ENCODE results near the gene SAGE1. TPM values are rescaled to one million over a fixed set of nuclear protein-coding genes. Genes with fewer than 3 reads are reported as not detected.
"Not testable (repeated sequence)": the region's sequence is repeated elsewhere in the genome, so short reads cannot be mapped to it uniquely, and the experiment has no call there.

Gene SAGE1
- total RNA-seq, 1 donor from 2014 or later = not detected

DNA sequence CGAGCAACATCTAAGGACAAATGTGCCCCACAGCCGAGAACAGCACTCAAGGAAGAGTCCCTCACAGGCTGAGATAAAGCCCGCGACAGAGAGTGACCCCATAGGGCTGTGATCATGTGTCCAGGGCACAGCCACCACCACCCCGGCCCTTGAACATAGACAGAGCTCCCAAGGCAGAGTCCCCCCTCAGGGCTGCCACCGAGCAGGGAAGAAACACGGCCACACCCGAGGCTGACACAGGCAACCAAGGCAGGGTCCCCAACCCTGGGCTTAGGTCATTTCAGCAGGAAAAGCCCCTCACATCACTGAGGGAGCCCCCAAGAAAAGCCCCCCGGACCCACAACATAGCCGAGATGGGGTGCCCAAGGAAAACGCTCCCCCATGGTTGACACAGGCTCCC is 735 bp upstream of the SAGE1 start:
- Mint-ChIP-seq H3K27me3 (ENCODE audit: unreplicated experiment) (no peaks in the 10 kb centered on the region), H3K9me3 (ENCODE audit: unreplicated experiment) (peaks cover 3% of the 10 kb centered on the region), H3K4me1 (ENCODE audit: unreplicated experiment) (no peaks in the 10 kb centered on the region), H3K27ac (ENCODE audit: unreplicated experiment) (no peak overlapping the region), H3K36me3 (ENCODE audit: unreplicated experiment) (no peaks in the 10 kb centered on the region), H3K4me3 (ENCODE audit: unreplicated experiment) (no peak overlapping the region)
- DNase-seq (ENCODE audit: extremely low spot score, unreplicated experiment) = peak; percentile 75
- TF ChIP-seq, protein P1, sequence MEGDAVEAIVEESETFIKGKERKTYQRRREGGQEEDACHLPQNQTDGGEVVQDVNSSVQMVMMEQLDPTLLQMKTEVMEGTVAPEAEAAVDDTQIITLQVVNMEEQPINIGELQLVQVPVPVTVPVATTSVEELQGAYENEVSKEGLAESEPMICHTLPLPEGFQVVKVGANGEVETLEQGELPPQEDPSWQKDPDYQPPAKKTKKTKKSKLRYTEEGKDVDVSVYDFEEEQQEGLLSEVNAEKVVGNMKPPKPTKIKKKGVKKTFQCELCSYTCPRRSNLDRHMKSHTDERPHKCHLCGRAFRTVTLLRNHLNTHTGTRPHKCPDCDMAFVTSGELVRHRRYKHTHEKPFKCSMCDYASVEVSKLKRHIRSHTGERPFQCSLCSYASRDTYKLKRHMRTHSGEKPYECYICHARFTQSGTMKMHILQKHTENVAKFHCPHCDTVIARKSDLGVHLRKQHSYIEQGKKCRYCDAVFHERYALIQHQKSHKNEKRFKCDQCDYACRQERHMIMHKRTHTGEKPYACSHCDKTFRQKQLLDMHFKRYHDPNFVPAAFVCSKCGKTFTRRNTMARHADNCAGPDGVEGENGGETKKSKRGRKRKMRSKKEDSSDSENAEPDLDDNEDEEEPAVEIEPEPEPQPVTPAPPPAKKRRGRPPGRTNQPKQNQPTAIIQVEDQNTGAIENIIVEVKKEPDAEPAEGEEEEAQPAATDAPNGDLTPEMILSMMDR (IDR thresholded peaks at IDR 0.05) = no peak

DNA sequence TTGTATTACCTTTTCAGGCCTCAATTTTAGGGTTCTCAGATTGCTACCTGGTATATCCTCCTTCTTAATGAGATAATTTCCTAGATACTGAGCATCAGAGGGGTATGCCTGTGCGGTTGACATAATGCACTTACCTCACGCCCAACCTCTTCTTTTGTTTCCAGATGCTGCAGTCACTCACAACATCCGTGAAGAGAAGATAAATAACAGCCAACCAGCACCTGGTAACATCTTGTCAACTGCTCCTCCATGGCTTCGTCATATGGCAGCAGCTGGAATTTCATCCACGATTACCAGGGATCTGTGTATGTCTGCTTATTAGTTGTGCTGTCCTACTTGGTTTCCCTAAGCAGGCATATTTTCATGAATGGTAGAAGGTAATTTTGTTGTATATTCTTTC is 16.7 kb downstream of the SAGE1 start:
- H3K36me3 Mint-ChIP-seq (ENCODE audit: unreplicated experiment) = no peaks in the 10 kb centered on the region
- TF ChIP-seq, protein P1 (IDR thresholded peaks at IDR 0.05) = no peak
- no peak overlapping the region for H3K27ac Mint-ChIP-seq (ENCODE audit: unreplicated experiment)
- no peak for DNase-seq (ENCODE audit: extremely low spot score, unreplicated experiment)
- H3K4me3 Mint-ChIP-seq (ENCODE audit: unreplicated experiment) = no peak overlapping the region
- H3K9me3 Mint-ChIP-seq (ENCODE audit: unreplicated experiment) = peaks cover 14% of the 10 kb centered on the region
- H3K27me3 Mint-ChIP-seq (ENCODE audit: unreplicated experiment) = peaks cover 2% of the 10 kb centered on the region
- H3K4me1 Mint-ChIP-seq (ENCODE audit: unreplicated experiment) = no peaks in the 10 kb centered on the region

DNA sequence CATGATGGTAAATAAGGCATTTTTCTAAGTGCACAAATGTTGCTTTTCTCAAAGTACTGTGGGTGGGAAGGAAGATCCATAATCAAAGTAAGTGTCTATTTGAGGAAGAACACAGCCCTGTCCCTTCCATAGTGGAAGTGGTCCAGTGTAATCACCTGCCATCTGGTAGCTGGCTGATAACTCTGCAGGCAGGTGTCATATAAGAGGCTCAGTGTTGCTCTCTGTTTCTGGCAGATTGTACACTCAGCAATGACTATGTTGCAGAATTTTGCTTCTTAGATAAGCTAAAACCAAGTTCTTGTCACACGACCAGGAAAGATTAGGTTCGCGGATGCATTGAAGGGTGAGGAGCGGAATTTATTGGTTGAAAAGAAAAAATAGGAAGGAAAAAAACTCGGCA is 20.9 kb downstream of the SAGE1 start:
- peaks cover 6% of the 10 kb centered on the region for H3K9me3 Mint-ChIP-seq (ENCODE audit: unreplicated experiment)
- DNase-seq (ENCODE audit: extremely low spot score, unreplicated experiment) = no peak
- peaks cover 3% of the 10 kb centered on the region for H3K27me3 Mint-ChIP-seq (ENCODE audit: unreplicated experiment)
- no peaks in the 10 kb centered on the region for H3K4me1 Mint-ChIP-seq (ENCODE audit: unreplicated experiment)
- no peaks in the 10 kb centered on the region for H3K36me3 Mint-ChIP-seq (ENCODE audit: unreplicated experiment)
- no peak overlapping the region for H3K27ac Mint-ChIP-seq (ENCODE audit: unreplicated experiment)
- H3K4me3 Mint-ChIP-seq (ENCODE audit: unreplicated experiment) = no peak overlapping the region
- TF ChIP-seq, protein P1 (IDR thresholded peaks at IDR 0.05) = no peak

DNA sequence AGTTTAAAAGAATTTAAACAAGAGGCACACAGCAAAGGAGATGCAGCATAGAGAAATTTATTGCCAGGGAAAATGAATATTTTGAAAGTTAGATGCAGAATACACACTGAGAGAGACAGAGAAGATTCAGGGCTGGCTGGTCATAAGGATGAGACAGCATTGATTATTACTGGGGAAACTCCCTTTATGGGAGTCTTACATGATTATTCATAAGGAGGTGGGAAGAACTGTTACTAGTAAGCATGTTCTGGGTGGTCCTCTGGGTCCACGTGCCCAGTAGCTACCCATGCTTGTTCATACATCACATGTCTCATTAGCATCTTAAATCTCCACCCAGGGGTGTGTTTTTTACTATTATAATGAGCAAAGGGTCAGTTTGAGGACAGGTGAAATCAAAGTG is 27.0 kb downstream of the SAGE1 start:
- H3K4me1 Mint-ChIP-seq (ENCODE audit: unreplicated experiment); DNase-seq (ENCODE audit: extremely low spot score, unreplicated experiment); H3K27ac Mint-ChIP-seq (ENCODE audit: unreplicated experiment); H3K36me3 Mint-ChIP-seq (ENCODE audit: unreplicated experiment); H3K4me3 Mint-ChIP-seq (ENCODE audit: unreplicated experiment); H3K27me3 Mint-ChIP-seq (ENCODE audit: unreplicated experiment); H3K9me3 Mint-ChIP-seq (ENCODE audit: unreplicated experiment): not testable (repeated sequence)

DNA sequence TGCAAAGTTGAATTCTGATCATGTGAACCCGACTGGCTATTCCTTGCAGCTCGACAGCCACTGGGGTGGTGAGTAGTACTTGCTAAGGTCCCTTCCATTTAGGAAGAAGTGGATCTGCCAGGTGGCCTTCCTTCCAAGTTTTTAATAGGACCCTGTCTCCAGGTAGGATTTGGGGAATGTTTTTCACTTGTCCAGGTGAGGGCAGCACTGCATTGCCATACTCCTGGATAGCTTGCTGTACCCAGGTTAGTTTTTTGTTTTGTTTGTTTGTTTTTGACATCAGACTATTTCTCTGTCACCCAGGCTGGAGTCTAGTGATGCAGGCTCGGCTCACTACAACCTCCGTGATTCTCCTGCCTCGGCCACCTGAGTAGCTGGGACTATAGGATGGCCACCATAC is 29.8 kb downstream of the SAGE1 start:
- TF ChIP-seq, protein P1 (IDR thresholded peaks at IDR 0.05) = no peak
- Mint-ChIP-seq H3K4me1 (ENCODE audit: unreplicated experiment) (no peaks in the 10 kb centered on the region), H3K36me3 (ENCODE audit: unreplicated experiment) (no peaks in the 10 kb centered on the region), H3K9me3 (ENCODE audit: unreplicated experiment) (no peaks in the 10 kb centered on the region), H3K4me3 (ENCODE audit: unreplicated experiment) (no peak overlapping the region), H3K27ac (ENCODE audit: unreplicated experiment) (no peak overlapping the region), H3K27me3 (ENCODE audit: unreplicated experiment) (peaks cover 13% of the 10 kb centered on the region)
- DNase-seq (ENCODE audit: extremely low spot score, unreplicated experiment) = no peak

DNA sequence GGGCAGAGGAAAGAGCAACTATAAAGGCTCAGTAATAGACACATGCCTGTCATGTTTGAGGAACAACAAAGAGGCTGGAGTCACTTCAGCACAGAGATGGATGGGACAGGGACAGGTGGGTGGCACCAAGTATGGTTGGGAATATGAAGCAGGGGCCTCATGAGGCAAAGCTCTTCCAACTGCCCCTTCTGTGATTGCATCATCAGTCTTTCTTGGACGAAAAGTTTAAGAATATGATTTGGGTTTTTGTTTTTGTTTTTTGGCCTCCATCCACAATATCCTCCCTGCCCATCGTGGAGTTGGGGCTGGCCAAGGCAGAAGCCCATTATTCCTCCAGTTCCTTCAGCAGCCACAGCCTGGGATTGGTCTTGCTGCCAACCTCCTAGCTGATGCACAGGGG is 34.4 kb downstream of the SAGE1 start:
- TF ChIP-seq, protein P1 (IDR thresholded peaks at IDR 0.05) = no peak
- Mint-ChIP-seq H3K27me3 (ENCODE audit: unreplicated experiment) (peaks cover 15% of the 10 kb centered on the region), H3K36me3 (ENCODE audit: unreplicated experiment) (no peaks in the 10 kb centered on the region), H3K4me3 (ENCODE audit: unreplicated experiment) (no peak overlapping the region), H3K4me1 (ENCODE audit: unreplicated experiment) (no peaks in the 10 kb centered on the region), H3K27ac (ENCODE audit: unreplicated experiment) (no peak overlapping the region), H3K9me3 (ENCODE audit: unreplicated experiment) (no peaks in the 10 kb centered on the region)
- DNase-seq (ENCODE audit: extremely low spot score, unreplicated experiment) = no peak

All from osteocyte (in vitro differentiated cells).